HG03097 (cell line): ENCODE results near the gene KHK.
A peak's percentile ranks its signal among the peaks of the same experiment; 100 is the strongest.

ENCODE experiments used
- ATAC-seq: cut with Tn5 transposase; IDR thresholded peaks from one replicate; pipeline ENCODE4 v1.9.1; 2021; ENCODE audit not compliant: unreplicated experiment, low FRiP score

Gene KHK

GRCh38 chr2:27080603-27080936, 6.0 kb upstream of the KHK start:
- ATAC-seq = no peak

GRCh38 chr2:27081984-27082772, 4.4 kb upstream of the KHK start:
- no peak for ATAC-seq

GRCh38 chr2:27082773-27083409, 3.7 kb upstream of the KHK start:
- ATAC-seq = no peak

- no peak for ATAC-seq
These were observed 2.9 kb upstream of the KHK start for GRCh38 chr2:27083410-27084296.

GRCh38 chr2:27084297-27085061, 2.1 kb upstream of the KHK start:
- no peak for ATAC-seq

GRCh38 chr2:27085062-27085672, 1.4 kb upstream of the KHK start:
- no peak for ATAC-seq

- ATAC-seq = no peak
These were observed 891 bp upstream of the KHK start for GRCh38 chr2:27085673-27086089.

- ATAC-seq = peak; percentile 73
These were observed 365 bp upstream of the KHK start for GRCh38 chr2:27086090-27086723.

GRCh38 chr2:27087823-27088410, 1.3 kb downstream of the KHK start:
- ATAC-seq = no peak

- no peak for ATAC-seq
These were observed 2.1 kb downstream of the KHK start for GRCh38 chr2:27088634-27089033.

- ATAC-seq = no peak
These were observed 2.8 kb downstream of the KHK start for GRCh38 chr2:27089111-27089954.

GRCh38 chr2:27091746-27092695, 5.4 kb downstream of the KHK start:
- no peak for ATAC-seq

GRCh38 chr2:27092696-27093429, 6.3 kb downstream of the KHK start:
- ATAC-seq = no peak

- ATAC-seq = no peak
These were observed 7.1 kb downstream of the KHK start for GRCh38 chr2:27093430-27094352.

GRCh38 chr2:27094353-27094984, 7.9 kb downstream of the KHK start:
- no peak for ATAC-seq
